ENCODE results near the gene CDC16.

The CDC16 gene

GRCh38 chr13:114230117-114230516 lies 4.6 kb upstream of the CDC16 start:
- no peak overlapping the region for H3K4me3 ChIP-seq (ENCODE audit: control insufficient read depth, low read depth, low read length)
- peak; percentile 65 for DNase-seq (ENCODE audit: low read depth)
- no peak for TF ChIP-seq CTCF (conservative IDR thresholded peaks at IDR 0.05; ENCODE audit: control insufficient read depth, insufficient read depth, low read depth, low read length)

- TF ChIP-seq CTCF (conservative IDR thresholded peaks at IDR 0.05; ENCODE audit: control insufficient read depth, insufficient read depth, low read depth, low read length): no peak
- DNase-seq (ENCODE audit: low read depth): no peak
- H3K4me3 ChIP-seq (ENCODE audit: control insufficient read depth, low read depth, low read length): no peak overlapping the region
Observed at GRCh38 chr13:114230575-114230974, 4.1 kb upstream of the CDC16 start.

- TF ChIP-seq CTCF (conservative IDR thresholded peaks at IDR 0.05; ENCODE audit: control insufficient read depth, insufficient read depth, low read depth, low read length): no peak
- H3K4me3 ChIP-seq (ENCODE audit: control insufficient read depth, low read depth, low read length): no peak overlapping the region
Observed at GRCh38 chr13:114231886-114232285, 2.8 kb upstream of the CDC16 start.

GRCh38 chr13:114234266-114234644 lies 442 bp upstream of the CDC16 start:
- no peak for DNase-seq (ENCODE audit: low read depth)
- no peak for TF ChIP-seq CTCF (conservative IDR thresholded peaks at IDR 0.05; ENCODE audit: control insufficient read depth, insufficient read depth, low read depth, low read length)
- H3K4me3 ChIP-seq (ENCODE audit: control insufficient read depth, low read depth, low read length): peak overlapping the region; percentile 18

More at GRCh38 chr13:114231886-114232285, 2.8 kb upstream of the CDC16 start:
- DNase-seq (ENCODE audit: low read depth): no peak

- peak overlapping the region; percentile 61 for H3K4me3 ChIP-seq (ENCODE audit: control insufficient read depth, low read depth, low read length)
- TF ChIP-seq CTCF (conservative IDR thresholded peaks at IDR 0.05; ENCODE audit: control insufficient read depth, insufficient read depth, low read depth, low read length): no peak
- DNase-seq (ENCODE audit: low read depth): peak; percentile 22
Observed at GRCh38 chr13:114235697-114236096, 1.0 kb downstream of the CDC16 start.

GRCh38 chr13:114236227-114236626 lies 1.5 kb downstream of the CDC16 start:
- no peak for DNase-seq (ENCODE audit: low read depth)
- peak overlapping the region; percentile 61 for H3K4me3 ChIP-seq (ENCODE audit: control insufficient read depth, low read depth, low read length)
- no peak for TF ChIP-seq CTCF (conservative IDR thresholded peaks at IDR 0.05; ENCODE audit: control insufficient read depth, insufficient read depth, low read depth, low read length)
